OCI-LY1 (cell line): ENCODE results near the gene NUP62.
"Not testable (repeated sequence)": the region's sequence is repeated elsewhere in the genome, so short reads cannot be mapped to it uniquely, and the experiment has no call there.

Experiments
- H2AFZ ChIP-seq: fragments of 200-600 bp; sonication (generic), shearing (Covaris generic); 2 replicates; pipeline ENCODE4 v1.6.0; 2014; ENCODE audit warnings: antibody characterized with exemption, mild to moderate bottlenecking, low read length
- H3F3A ChIP-seq: fragments of 200-600 bp; sonication (generic), shearing (Covaris generic); 2 replicates; pipeline ENCODE4 v1.6.0; 2014; ENCODE audit warnings: mild to moderate bottlenecking, antibody characterized with exemption, low read length, moderate library complexity; ENCODE audit not compliant: insufficient read depth
- H3K27ac ChIP-seq: fragments of 200-600 bp; sonication (generic); 2 replicates; pipeline ENCODE4 v1.5.1; 2014; ENCODE audit warnings: low read length, mixed run types, mild to moderate bottlenecking, low read depth; ENCODE audit not compliant: poor library complexity, severe bottlenecking
- H3K27me3 ChIP-seq: fragments of 200-600 bp; sonication (generic); 2 replicates; pipeline ENCODE4 v1.6.0; 2014; ENCODE audit warnings: antibody characterized with exemption, mild to moderate bottlenecking, low read length, moderate library complexity; ENCODE audit not compliant: insufficient read depth
- H3K36me3 ChIP-seq: fragments of 200-600 bp; sonication (generic); 2 replicates; pipeline ENCODE4 v1.6.1; 2014; ENCODE audit warnings: mild to moderate bottlenecking, antibody characterized with exemption, low read length, moderate library complexity, mixed read lengths; ENCODE audit not compliant: insufficient read depth
- H3K4me1 ChIP-seq: fragments of 200-600 bp; sonication (generic); 2 replicates; pipeline ENCODE4 v1.5.1; 2014; ENCODE audit warnings: mild to moderate bottlenecking, low read length, moderate library complexity; ENCODE audit not compliant: insufficient read depth, severe bottlenecking
- H3K4me2 ChIP-seq: fragments of 200-600 bp; sonication (generic), shearing (Covaris generic); 2 replicates; pipeline ENCODE4 v1.6.1; 2014; ENCODE audit warnings: low read length
- H3K4me3 ChIP-seq: fragments of 200-600 bp; sonication (generic); 2 replicates; pipeline ENCODE4 v1.5.1; 2014; ENCODE audit warnings: low read length, low read depth, mild to moderate bottlenecking, mixed read lengths; ENCODE audit not compliant: poor library complexity, severe bottlenecking
- H3K79me2 ChIP-seq: fragments of 200-600 bp; shearing (Covaris generic); 2 replicates; pipeline ENCODE4 v1.6.1; 2016; ENCODE audit warnings: mixed run types, low read length, mixed read lengths; ENCODE audit not compliant: insufficient read depth
- H3K9ac ChIP-seq: fragments of 200-600 bp; sonication (generic), shearing (Covaris generic); 2 replicates; pipeline ENCODE4 v1.6.1; 2014; ENCODE audit warnings: mild to moderate bottlenecking, low read length, mixed read lengths
- H3K9me2 ChIP-seq: fragments of 200-600 bp; sonication (generic), shearing (Covaris generic); 2 replicates; pipeline ENCODE4 v1.6.1; 2014; ENCODE audit warnings: low read depth, mild to moderate bottlenecking, low read length, mixed read lengths
- H3K9me3 ChIP-seq: fragments of 200-600 bp; shearing (Covaris generic); 2 replicates; pipeline ENCODE4 v1.6.1; 2014; ENCODE audit warnings: low read length, mixed read lengths
- H4K20me1 ChIP-seq: fragments of 200-600 bp; sonication (generic), shearing (Covaris generic); 2 replicates; pipeline ENCODE4 v1.6.0; 2016; ENCODE audit warnings: mild to moderate bottlenecking, low read length; ENCODE audit not compliant: insufficient read depth
- EZH2 ChIP-seq: fragments of 200-600 bp; sonication (generic), shearing (Covaris generic); IDR thresholded peaks from 2 replicates; pipeline ENCODE4 v1.8.0; 2017; ENCODE audit warnings: borderline replicate concordance, mixed run types, mild to moderate bottlenecking, antibody characterized with exemption, low read length, moderate library complexity, mixed read lengths
- TF ChIP-seq, protein P1 (sequence below): fragments of 200-600 bp; sonication (generic), shearing (Covaris generic); IDR thresholded peaks from 2 replicates; pipeline ENCODE4 v1.5.1; 2017; ENCODE audit warnings: mild to moderate bottlenecking, antibody characterized with exemption, low read length, moderate library complexity, mixed read lengths

The NUP62 gene

DNA sequence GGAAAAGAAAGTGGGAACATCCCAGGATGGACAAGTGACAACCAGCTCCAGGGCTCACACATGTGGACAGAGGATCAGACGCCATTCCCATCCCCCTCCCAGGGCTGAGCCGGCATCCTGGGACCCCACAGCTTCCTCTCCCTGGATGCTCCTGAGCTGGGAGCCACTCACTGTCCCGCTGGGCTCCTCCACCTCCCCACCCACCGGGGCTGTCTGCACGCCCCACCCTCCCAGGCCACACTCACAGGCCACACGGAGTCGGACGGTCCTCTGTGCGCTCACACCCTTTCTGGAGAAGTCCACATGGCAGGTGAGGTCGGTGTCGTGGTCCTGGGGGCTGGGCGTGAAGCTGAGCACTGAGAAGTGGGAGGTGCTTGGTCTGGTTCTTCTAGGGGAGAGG is 30.6 kb upstream of the NUP62 start:
- H3K9ac ChIP-seq, H3K4me2 ChIP-seq, H3K4me1 ChIP-seq, H3K27me3 ChIP-seq, H3K9me3 ChIP-seq, H3K36me3 ChIP-seq, H3K4me3 ChIP-seq, H3K79me2 ChIP-seq, H3F3A ChIP-seq, H4K20me1 ChIP-seq, H3K27ac ChIP-seq, H2AFZ ChIP-seq, H3K9me2 ChIP-seq: not testable (repeated sequence)

DNA sequence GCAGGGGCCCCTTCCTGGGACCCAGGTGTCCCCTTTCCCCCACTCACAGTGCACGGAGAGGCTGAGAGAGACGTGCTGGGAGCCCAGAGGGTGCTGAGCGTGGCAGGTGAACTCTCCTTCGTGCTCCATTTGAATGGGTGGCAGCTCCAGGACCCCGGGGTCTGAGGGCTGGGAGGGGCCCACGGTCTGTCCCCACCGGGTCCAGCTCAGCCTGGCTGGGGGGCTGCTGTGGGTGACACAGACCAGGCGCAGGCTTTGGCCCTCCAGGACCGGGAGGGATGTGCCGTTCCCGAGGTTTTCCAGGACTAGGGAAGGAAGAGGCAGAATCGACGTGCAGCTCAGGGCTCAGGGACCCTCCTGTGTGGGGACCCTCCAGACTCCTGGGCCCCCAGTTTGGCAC is 29.3 kb upstream of the NUP62 start:
- not testable (repeated sequence) for H3K9ac ChIP-seq, H3K4me3 ChIP-seq, H3K27me3 ChIP-seq, H3K4me1 ChIP-seq, H4K20me1 ChIP-seq, H3K36me3 ChIP-seq, H2AFZ ChIP-seq, H3K79me2 ChIP-seq, H3K4me2 ChIP-seq, H3K9me3 ChIP-seq, H3F3A ChIP-seq, H3K9me2 ChIP-seq, H3K27ac ChIP-seq

DNA sequence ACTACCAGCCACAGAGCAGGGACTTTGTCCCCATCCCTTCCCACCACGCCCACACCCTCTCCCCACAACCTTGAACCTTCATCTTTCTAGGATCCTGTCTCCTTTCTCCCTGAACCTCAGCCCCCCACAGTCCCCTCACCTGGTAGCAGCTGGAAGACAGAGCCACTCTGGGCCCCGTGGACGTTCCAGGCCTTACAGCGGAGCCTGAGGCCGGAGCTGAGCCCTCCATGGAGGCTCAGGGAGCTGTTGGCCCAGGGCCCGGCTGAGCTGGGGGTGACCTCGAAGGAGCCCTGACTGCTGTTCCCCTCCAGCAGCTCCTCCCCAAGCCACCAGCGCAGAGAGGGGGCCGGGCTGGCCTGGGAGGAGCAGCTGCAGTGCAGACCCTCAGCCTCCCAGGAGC is 28.8 kb upstream of the NUP62 start:
- H3K27me3 ChIP-seq, H3K9ac ChIP-seq, H3K4me2 ChIP-seq, H3K27ac ChIP-seq, H3K9me2 ChIP-seq, H3K4me1 ChIP-seq, H3K9me3 ChIP-seq, H4K20me1 ChIP-seq, H2AFZ ChIP-seq, H3K79me2 ChIP-seq, H3K36me3 ChIP-seq, H3K4me3 ChIP-seq, H3F3A ChIP-seq: not testable (repeated sequence)

DNA sequence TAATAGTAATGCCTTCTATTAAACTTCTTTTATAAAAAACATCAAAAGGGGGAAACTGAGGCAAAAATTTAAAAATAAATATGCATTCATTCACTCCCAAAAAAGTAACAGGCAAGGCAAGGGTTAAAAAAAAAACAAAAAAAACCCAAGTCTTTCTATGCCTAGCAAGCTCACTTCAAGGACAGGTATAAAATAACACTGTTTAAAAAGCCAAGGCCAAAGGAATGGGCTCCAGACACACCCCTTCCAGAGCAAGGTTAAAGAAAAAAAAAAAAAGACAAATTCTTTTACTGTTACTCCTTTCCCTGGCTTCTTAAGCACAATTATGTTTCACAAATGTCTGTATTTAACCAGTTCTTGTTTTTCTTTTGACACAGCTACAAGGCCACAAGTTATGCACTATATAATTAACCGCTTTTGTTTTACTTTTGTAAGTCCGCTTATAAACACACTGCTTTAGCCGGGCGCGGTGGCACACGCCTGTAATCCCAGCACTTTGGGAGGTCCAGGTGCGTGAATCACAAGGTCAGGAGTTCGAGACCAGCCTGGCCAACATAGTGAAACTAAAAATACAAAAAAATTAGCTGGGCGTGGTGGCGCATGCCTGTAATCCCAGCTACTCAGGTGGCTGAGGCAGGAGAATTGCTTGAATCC is 28.1 kb upstream of the NUP62 start:
- Histone ChIP-seq H3K79me2 (no peaks in the 10 kb centered on the region), H3F3A (no peaks in the 10 kb centered on the region), H3K27me3 (peaks cover 8% of the 10 kb centered on the region), H3K4me1 (peaks cover 7% of the 10 kb centered on the region), H3K36me3 (no peaks in the 10 kb centered on the region), H3K4me3 (no peak overlapping the region), H4K20me1 (no peaks in the 10 kb centered on the region), H3K27ac (no peak overlapping the region), H3K9me3 (no peaks in the 10 kb centered on the region), H2AFZ (no peak overlapping the region), H3K9me2 (no peaks in the 10 kb centered on the region), H3K9ac (no peak overlapping the region), H3K4me2 (no peak overlapping the region)
- TF ChIP-seq, protein P1, sequence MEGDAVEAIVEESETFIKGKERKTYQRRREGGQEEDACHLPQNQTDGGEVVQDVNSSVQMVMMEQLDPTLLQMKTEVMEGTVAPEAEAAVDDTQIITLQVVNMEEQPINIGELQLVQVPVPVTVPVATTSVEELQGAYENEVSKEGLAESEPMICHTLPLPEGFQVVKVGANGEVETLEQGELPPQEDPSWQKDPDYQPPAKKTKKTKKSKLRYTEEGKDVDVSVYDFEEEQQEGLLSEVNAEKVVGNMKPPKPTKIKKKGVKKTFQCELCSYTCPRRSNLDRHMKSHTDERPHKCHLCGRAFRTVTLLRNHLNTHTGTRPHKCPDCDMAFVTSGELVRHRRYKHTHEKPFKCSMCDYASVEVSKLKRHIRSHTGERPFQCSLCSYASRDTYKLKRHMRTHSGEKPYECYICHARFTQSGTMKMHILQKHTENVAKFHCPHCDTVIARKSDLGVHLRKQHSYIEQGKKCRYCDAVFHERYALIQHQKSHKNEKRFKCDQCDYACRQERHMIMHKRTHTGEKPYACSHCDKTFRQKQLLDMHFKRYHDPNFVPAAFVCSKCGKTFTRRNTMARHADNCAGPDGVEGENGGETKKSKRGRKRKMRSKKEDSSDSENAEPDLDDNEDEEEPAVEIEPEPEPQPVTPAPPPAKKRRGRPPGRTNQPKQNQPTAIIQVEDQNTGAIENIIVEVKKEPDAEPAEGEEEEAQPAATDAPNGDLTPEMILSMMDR, result no peak
- no peak for TF ChIP-seq EZH2

DNA sequence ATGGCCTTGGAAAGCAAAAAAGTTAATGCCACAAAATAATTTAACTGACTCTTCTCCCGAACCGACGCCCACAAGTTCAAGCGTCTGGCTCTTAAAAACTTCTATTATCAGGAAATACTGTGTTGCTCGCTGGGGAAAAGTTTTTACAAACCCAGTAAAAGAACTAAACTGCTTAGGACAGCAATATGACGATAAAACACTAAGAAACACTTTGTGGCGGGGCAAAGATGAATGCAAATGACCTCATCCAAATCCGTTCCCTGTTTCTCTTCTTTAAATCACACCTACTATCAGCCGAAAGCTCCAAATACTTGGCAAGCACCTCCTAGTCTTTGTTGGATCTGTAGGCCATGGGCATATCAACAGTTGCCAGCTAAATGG is 26.8 kb upstream of the NUP62 start:
- H3K4me2 ChIP-seq, result no peak overlapping the region
- no peaks in the 10 kb centered on the region for H3K79me2 ChIP-seq
- H3K9ac ChIP-seq, result no peak overlapping the region
- no peaks in the 10 kb centered on the region for H3K9me2 ChIP-seq
- no peak overlapping the region for H2AFZ ChIP-seq
- TF ChIP-seq EZH2, result no peak
- TF ChIP-seq, protein P1, result no peak
- H3K4me3 ChIP-seq, result no peak overlapping the region
- no peaks in the 10 kb centered on the region for H4K20me1 ChIP-seq
- H3K9me3 ChIP-seq, result no peaks in the 10 kb centered on the region
- H3K36me3 ChIP-seq, result no peaks in the 10 kb centered on the region; the same call in 1 of the 2 replicates
- peaks cover 7% of the 10 kb centered on the region for H3K4me1 ChIP-seq
- no peaks in the 10 kb centered on the region for H3F3A ChIP-seq
- no peak overlapping the region for H3K27ac ChIP-seq
- H3K27me3 ChIP-seq, result peaks cover 8% of the 10 kb centered on the region
